K562 (cell line): Measurements from ENCODE around the gene PPM1H. TPM values are rescaled to one million over a fixed set of nuclear protein-coding genes. Genes with fewer than 3 reads are reported as not detected.

Experiments
- ATF6 ChIP-seq: sonication (generic); formaldehyde crosslinking; IDR thresholded peaks from 2 replicates; pipeline ENCODE4 v1.4.0; 2020; ENCODE audit warnings: mild to moderate bottlenecking, missing genetic modification reagents
- CHD2 ChIP-seq: IDR thresholded peaks from 2 replicates; pipeline ENCODE4 v1.6.1; 2011; ENCODE audit warnings: low read depth, low read length
- CTCFL ChIP-seq: IDR thresholded peaks from 2 replicates; pipeline ENCODE4 v1.6.1; 2011; ENCODE audit warnings: borderline replicate concordance, low read depth, mild to moderate bottlenecking, moderate library complexity, low read length; ENCODE audit not compliant: insufficient read depth, poor library complexity, severe bottlenecking
- ELF4 ChIP-seq: fragments of 450-650 bp; formaldehyde crosslinking; IDR thresholded peaks from 2 replicates; pipeline ENCODE4 v1.4.0; 2022; ENCODE audit warnings: missing genetic modification characterization
- ESRRA ChIP-seq: fragments of 450-650 bp; IDR thresholded peaks from 2 replicates; pipeline ENCODE4 v1.6.1; 2014; ENCODE audit warnings: low read depth, mild to moderate bottlenecking, moderate library complexity, borderline replicate concordance
- GABPA ChIP-seq: fragments of 200-800 bp; sonication (Bioruptor generic); conservative IDR thresholded peaks from 2 replicates; pipeline ENCODE4 v1.6.1; 2016; ENCODE audit warnings: low read depth, missing genetic modification characterization, missing compliant biosample characterization
- HDAC2 ChIP-seq: fragments of 450-650 bp; IDR thresholded peaks from 2 replicates; pipeline ENCODE4 v1.6.1; 2016; ENCODE audit warnings: mild to moderate bottlenecking
- MTF1 ChIP-seq: fragments of 250-450 bp; sonication (Bioruptor Pico); IDR thresholded peaks from 2 replicates; pipeline ENCODE4 v1.9.0; 2021; ENCODE audit warnings: moderate library complexity, mild to moderate bottlenecking, inconsistent platforms, borderline replicate concordance
- SP2 ChIP-seq: IDR thresholded peaks from 2 replicates; pipeline ENCODE4 v1.6.1; 2011; ENCODE audit warnings: mild to moderate bottlenecking, low read depth, low read length, moderate library complexity; ENCODE audit not compliant: poor library complexity, severe bottlenecking; ENCODE audit errors: extremely low read depth
- ZNF212 ChIP-seq: fragments of 450-650 bp; formaldehyde crosslinking; IDR thresholded peaks from 2 replicates; pipeline ENCODE4 v1.4.0; 2020; ENCODE audit warnings: mild to moderate bottlenecking
- polyA plus RNA-seq, 8 experiments: library from polyadenylated mRNA; depleted of rRNA in 4 of 8; stranded (reverse) in 5 of 8; unstranded in 3 of 8; fragments of >200 nt; fragmentation: Nextera tagmentation in 2 of 8; fragmentation: Illumina TruSeq in 1 of 8; extraction: Ambion mirVana in 2 of 8; extraction: Trizol in 1 of 8; gene quantifications; 2 replicates each; pipeline versions ENCODE4 v1.2.1 to v1.2.3, GENCODE V29; 2011 to 2014; ENCODE audit warnings: inconsistent platforms in 1 of 8, missing spikeins in 1 of 8
- total RNA-seq, 7 experiments: library from RNA; depleted of rRNA in 6 of 7; stranded (reverse); fragments of >200 nt in 6 of 7; fragmentation: Illumina TruSeq in 2 of 7; extraction: Trizol in 2 of 7; gene quantifications; 2 replicates each; pipeline versions ENCODE4 v1.2.1 to v1.2.3, GENCODE V29; 2011 to 2021; ENCODE audit warnings: low replicate concordance in 1 of 7
- TF ChIP-seq, protein P1 (sequence below): fragments of 250-450 bp; sonication (Bioruptor Pico); IDR thresholded peaks from 2 replicates; pipeline ENCODE4 v1.9.0; 2021; ENCODE audit warnings: mild to moderate bottlenecking, inconsistent platforms
- TF ChIP-seq, protein P2 (sequence below): fragments of 250-450 bp; sonication (Bioruptor Pico); IDR thresholded peaks from 2 replicates; pipeline ENCODE4 v1.5.1; 2021; ENCODE audit warnings: mild to moderate bottlenecking
- TF ChIP-seq, protein P3 (sequence below): sonication (generic); formaldehyde crosslinking; IDR thresholded peaks from 2 replicates; pipeline ENCODE4 v1.8.1; 2023; ENCODE audit warnings: mild to moderate bottlenecking, missing genetic modification reagents

Gene PPM1H
- total and polyA plus RNA-seq, 9 of the 15 experiments (the other 6 are each of a cell fraction or from before 2014, with no cell fraction given) = 5.3 to 29.3 (median 11.3) TPM

- TF ChIP-seq, protein P1, sequence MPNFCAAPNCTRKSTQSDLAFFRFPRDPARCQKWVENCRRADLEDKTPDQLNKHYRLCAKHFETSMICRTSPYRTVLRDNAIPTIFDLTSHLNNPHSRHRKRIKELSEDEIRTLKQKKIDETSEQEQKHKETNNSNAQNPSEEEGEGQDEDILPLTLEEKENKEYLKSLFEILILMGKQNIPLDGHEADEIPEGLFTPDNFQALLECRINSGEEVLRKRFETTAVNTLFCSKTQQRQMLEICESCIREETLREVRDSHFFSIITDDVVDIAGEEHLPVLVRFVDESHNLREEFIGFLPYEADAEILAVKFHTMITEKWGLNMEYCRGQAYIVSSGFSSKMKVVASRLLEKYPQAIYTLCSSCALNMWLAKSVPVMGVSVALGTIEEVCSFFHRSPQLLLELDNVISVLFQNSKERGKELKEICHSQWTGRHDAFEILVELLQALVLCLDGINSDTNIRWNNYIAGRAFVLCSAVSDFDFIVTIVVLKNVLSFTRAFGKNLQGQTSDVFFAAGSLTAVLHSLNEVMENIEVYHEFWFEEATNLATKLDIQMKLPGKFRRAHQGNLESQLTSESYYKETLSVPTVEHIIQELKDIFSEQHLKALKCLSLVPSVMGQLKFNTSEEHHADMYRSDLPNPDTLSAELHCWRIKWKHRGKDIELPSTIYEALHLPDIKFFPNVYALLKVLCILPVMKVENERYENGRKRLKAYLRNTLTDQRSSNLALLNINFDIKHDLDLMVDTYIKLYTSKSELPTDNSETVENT = no peak; the same call in 1 of the 2 replicates
- TF ChIP-seq CTCFL = no peak
- TF ChIP-seq, protein P2, sequence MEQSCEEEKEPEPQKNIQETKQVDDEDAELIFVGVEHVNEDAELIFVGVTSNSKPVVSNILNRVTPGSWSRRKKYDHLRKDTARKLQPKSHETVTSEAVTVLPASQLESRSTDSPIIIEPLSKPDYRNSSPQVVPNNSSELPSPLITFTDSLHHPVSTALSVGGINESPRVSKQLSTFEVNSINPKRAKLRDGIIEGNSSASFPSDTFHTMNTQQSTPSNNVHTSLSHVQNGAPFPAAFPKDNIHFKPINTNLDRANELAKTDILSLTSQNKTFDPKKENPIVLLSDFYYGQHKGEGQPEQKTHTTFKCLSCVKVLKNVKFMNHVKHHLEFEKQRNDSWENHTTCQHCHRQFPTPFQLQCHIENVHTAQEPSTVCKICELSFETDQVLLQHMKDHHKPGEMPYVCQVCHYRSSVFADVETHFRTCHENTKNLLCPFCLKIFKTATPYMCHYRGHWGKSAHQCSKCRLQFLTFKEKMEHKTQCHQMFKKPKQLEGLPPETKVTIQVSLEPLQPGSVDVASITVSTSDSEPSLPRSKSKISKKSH (CRISPR knock-in tag) = no peak
- TF ChIP-seq SP2 = no peak
- no peak for TF ChIP-seq ATF6 (CRISPR knock-in tag)
- 0 out of 2 replicates have a peak, but pooled peaks have one; percentile 2 for TF ChIP-seq ZNF212 (CRISPR knock-in tag)
- TF ChIP-seq CHD2 = no peak
- TF ChIP-seq, protein P3, sequence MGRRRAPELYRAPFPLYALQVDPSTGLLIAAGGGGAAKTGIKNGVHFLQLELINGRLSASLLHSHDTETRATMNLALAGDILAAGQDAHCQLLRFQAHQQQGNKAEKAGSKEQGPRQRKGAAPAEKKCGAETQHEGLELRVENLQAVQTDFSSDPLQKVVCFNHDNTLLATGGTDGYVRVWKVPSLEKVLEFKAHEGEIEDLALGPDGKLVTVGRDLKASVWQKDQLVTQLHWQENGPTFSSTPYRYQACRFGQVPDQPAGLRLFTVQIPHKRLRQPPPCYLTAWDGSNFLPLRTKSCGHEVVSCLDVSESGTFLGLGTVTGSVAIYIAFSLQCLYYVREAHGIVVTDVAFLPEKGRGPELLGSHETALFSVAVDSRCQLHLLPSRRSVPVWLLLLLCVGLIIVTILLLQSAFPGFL (CRISPR knock-in tag) = no peak
- peak; percentile 84 for TF ChIP-seq HDAC2
- TF ChIP-seq ELF4 = no peak
- TF ChIP-seq MTF1 = no peak
- peak; percentile 77 for TF ChIP-seq GABPA (tag)
- peak; percentile 63; the same call in 1 of the 2 replicates for TF ChIP-seq ESRRA
Observed at GRCh38 chr12:62602255-62603060, 332.5 kb downstream of the PPM1H start (continued).
